MV-4-11 (cell line): ENCODE measurements around the gene FOXS1.

Experiments
- DNase-seq: peaks from one replicate; lab custom pipeline; 2025; lab: John Stamatoyannopoulos, UW

The FOXS1 gene

GRCh38 chr20:31845300-31845863 lies at the start of gene FOXS1:
Gene FOXS1 (minus strand): TSS chr20:31845604. CDS start chr20:31845542, 62 bp downstream.
- DNase-seq, result no peak

GRCh38 chr20:31890646-31891045 lies 45.2 kb upstream of the FOXS1 start:
- DNase-seq, result no peak

- no peak for DNase-seq
These were observed 38.4 kb upstream of the FOXS1 start for GRCh38 chr20:31883829-31884228.

GRCh38 chr20:31881945-31882344 lies 36.5 kb upstream of the FOXS1 start:
- no peak for DNase-seq

DNA sequence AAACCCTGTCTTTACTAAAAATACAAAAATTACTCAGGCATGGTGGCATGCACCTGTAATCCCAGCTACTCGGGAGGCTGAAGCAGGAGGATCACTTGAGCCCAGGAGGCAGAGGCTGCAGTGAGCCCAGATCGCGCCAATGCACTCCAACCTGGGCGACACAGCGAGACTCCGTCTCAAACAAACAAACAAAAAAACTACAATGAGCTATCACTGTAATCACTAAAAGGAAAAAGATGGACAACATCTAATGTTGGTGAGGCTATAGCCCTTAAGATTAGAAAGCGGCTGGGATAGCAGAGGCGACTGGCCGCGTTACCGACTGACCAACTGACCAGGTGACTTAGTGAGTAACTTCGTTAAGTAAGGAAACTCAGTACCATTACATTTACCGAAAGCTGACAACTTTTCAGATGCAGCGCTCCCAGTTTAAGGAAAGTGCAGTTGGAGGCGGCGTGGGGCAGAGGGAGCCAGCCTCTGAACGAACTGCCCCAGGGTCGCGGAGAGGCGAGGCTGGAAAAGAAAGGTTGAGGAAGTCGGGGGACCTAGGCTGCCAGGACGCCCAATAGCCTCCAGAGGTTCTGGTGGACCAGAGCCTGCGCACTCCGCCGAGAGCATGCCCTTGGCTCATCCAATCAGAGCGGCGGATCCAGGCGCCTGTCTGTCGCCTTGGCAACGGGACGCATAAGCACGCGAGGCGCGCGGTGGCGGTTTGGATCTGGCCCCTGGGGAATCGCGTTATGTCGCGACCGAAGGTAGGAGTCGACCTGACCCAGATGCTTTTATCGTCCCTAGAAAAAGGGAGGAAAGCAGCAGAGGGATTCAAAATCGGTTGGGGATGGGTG lies 34.0 kb upstream of the FOXS1 start:
- peak; percentile 93 for DNase-seq

- DNase-seq, result no peak
These were observed 32.3 kb upstream of the FOXS1 start for GRCh38 chr20:31877684-31878083.

DNA sequence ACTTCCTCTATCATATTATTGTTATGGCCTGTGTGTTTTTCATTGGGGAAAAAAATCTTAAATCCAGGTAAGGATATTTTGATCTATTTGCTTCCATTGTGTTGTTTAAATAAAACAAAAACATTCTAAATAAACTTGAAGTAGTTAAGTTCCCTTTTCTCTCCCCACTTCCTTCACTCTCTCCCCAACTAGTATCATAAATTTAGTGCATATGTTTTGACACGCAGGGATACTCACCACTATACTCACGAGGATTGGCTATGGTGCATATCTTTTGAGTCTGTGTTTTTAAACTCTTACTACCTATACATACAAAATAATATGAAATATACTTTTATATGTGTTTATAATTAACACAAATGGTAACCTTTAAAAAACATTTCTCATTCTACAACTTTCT lies 30.3 kb upstream of the FOXS1 start:
- peak; percentile 52 for DNase-seq

GRCh38 chr20:31872406-31872805 lies 27.0 kb upstream of the FOXS1 start:
- DNase-seq, result no peak

DNA sequence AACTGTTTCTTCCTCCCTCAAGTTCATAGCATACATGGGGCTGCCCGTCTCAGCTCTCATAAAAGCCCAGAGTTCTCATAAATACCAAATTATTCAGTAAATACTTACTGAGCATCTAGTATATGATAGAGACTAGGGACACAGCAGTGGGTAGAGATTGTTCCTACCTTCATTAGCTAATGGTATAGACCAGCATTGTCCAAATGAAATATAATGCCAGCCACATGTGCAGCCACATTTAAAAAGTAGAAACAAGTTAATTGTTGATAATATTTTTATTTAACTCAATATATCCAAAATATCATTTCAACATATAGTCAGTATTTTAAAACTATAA lies 26.2 kb upstream of the FOXS1 start:
- no peak for DNase-seq

- DNase-seq, result no peak
These were observed 25.6 kb upstream of the FOXS1 start for GRCh38 chr20:31870726-31871617.

- DNase-seq, result no peak
These were observed 24.7 kb upstream of the FOXS1 start, which contains the start of the genes DUSP15 and TTLL9 for GRCh38 chr20:31869942-31870725. Gene DUSP15 (minus strand): TSS chr20:31870527. CDS start chr20:31870337, 190 bp downstream. Gene TTLL9 (plus strand): TSS chr20:31870634. CDS start chr20:31871127, 493 bp downstream.

- DNase-seq, result no peak
These were observed 24.2 kb upstream of the FOXS1 start for GRCh38 chr20:31869673-31869941.

GRCh38 chr20:31868853-31869672 lies 23.7 kb upstream of the FOXS1 start:
- DNase-seq, result no peak

DNA sequence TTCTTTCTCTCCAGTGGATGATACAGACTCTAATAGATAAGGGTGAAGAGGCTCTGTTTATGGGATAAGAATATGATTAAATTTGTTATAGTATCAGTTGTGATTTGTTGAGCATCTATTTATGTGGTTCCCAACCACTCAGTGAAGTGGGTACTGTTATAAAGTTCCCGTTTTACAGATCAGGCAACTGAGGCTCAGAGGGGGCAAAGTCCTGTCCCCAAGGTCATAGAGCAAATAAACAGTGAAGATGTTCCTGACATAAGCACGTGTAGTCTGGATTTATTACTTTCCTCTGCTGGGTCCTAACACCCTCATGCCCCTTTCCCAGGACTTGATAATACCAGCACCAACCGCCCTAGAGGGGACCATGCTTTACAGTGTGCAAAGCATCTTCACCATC lies 20.8 kb upstream of the FOXS1 start:
- DNase-seq, result no peak

- DNase-seq, result no peak
These were observed 19.4 kb upstream of the FOXS1 start for GRCh38 chr20:31864521-31865400.

DNA sequence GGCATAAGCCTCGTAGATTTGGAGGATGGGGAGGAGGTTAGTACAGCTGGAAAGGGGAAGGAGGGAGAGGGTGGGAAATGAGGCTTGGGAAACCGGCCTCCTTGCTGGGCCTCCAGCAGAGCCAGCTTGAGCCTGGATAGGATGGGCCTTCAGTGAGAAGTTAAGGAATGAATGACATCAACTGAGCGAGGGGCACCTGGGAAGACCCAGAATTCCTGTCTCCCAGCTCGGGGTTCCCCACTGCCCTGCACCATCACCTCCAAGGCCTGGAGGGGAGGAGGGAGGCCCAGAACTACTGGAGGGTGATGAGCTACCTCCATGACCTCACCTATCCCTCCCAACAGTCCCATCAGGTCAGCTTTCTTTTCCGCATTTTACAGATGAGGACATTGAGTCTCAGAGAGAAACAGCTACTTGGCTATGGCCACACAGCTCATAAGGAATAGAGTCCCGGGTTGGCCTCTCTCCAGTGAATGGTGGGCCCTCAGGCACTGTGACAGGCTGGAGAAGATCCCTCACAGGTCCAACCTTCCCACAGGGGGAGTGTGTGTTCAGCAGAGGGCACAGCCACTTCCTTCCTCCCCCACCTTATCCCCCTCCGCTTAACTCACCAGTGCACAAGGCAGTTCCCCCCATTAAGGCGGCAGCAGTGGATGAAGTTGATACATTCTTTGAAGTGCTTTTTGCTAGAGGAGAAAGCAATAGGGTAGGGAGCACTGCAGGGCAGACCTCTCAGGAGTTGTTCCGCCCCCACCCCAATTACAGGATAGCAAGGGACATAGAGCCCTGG lies 18.1 kb upstream of the FOXS1 start:
- DNase-seq, result no peak

GRCh38 chr20:31862506-31862905 lies 17.1 kb upstream of the FOXS1 start:
- DNase-seq, result no peak

- DNase-seq, result no peak
These were observed 16.7 kb upstream of the FOXS1 start for GRCh38 chr20:31862157-31862470.

GRCh38 chr20:31861385-31862156 lies 16.2 kb upstream of the FOXS1 start:
- peak; percentile 61 for DNase-seq
